Measurements from ENCODE around the gene DDX24.

DDX24 gene

GRCh38 chr14:94045563-94046345 lies 35.2 kb downstream of the DDX24 start:
- FAIRE-seq = no peak

- no peak for FAIRE-seq
Observed at GRCh38 chr14:94045101-94045500, 35.9 kb downstream of the DDX24 start.

- FAIRE-seq = no peak
Observed at GRCh38 chr14:94044476-94045091, 36.4 kb downstream of the DDX24 start.

GRCh38 chr14:94043756-94044475 lies 37.1 kb downstream of the DDX24 start:
- FAIRE-seq = no peak

- FAIRE-seq = no peak
Observed at GRCh38 chr14:94043111-94043755, 37.8 kb downstream of the DDX24 start.

GRCh38 chr14:94042433-94043091 lies 38.4 kb downstream of the DDX24 start:
- no peak for FAIRE-seq

GRCh38 chr14:94041551-94042346 lies 39.3 kb downstream of the DDX24 start:
- no peak for FAIRE-seq

GRCh38 chr14:94040796-94041195 lies 40.2 kb downstream of the DDX24 start:
- no peak for FAIRE-seq

GRCh38 chr14:94040247-94040646 lies 40.8 kb downstream of the DDX24 start:
- no peak for FAIRE-seq

- FAIRE-seq = no peak
Observed at GRCh38 chr14:94038921-94039629, 41.9 kb downstream of the DDX24 start.

GRCh38 chr14:94038510-94038909 lies 42.5 kb downstream of the DDX24 start:
- no peak for FAIRE-seq

GRCh38 chr14:94037954-94038353 lies 43.0 kb downstream of the DDX24 start:
- no peak for FAIRE-seq

GRCh38 chr14:94036313-94037167 lies 44.5 kb downstream of the DDX24 start:
- no peak for FAIRE-seq

- no peak for FAIRE-seq
Observed at GRCh38 chr14:94034886-94035285, 46.1 kb downstream of the DDX24 start.

GRCh38 chr14:94031883-94032279 lies 49.1 kb downstream of the DDX24 start:
- no peak for FAIRE-seq

- FAIRE-seq = no peak
Observed at GRCh38 chr14:94031161-94031882, 49.7 kb downstream of the DDX24 start.

GRCh38 chr14:94030571-94030970 lies 50.4 kb downstream of the DDX24 start:
- FAIRE-seq = no peak

- FAIRE-seq = no peak
Observed at GRCh38 chr14:94029671-94030203, 51.3 kb downstream of the DDX24 start.

GRCh38 chr14:94029265-94029664 lies 51.7 kb downstream of the DDX24 start:
- FAIRE-seq = no peak

All from TTC549 (cell line).